K562 (cell line): ENCODE results near the gene GOLGA6L6. TPM values are rescaled to one million over a fixed set of nuclear protein-coding genes. Genes with fewer than 3 reads are reported as not detected.
A peak's percentile ranks its signal among the peaks of the same experiment; 100 is the strongest.
"Not testable (repeated sequence)": the region's sequence is repeated elsewhere in the genome, so short reads cannot be mapped to it uniquely, and the experiment has no call there.

Experiments used
- ATAC-seq: fragments of 200-7000 bp; cut with Tn5 transposase; 3 replicates; pipeline ENCODE4 v1.9.1; 2020; ENCODE audit warnings: moderate library complexity
- BruUV-seq: library from RNA; stranded (reverse); fragments of 400-500 nt; replicated peaks from 2 replicates; lab custom pipeline; 2021; lab: Mats Ljungman, UMichigan
- CTCF ChIA-PET: fragments of 300-600 bp; formaldehyde crosslinking; extraction: SDS; loops from one replicate; lab custom pipeline; 2021; ENCODE audit warnings: low intra/inter-chr PET ratio; lab: Yijun Ruan, JAX
- POLR2A ChIA-PET: fragments of 300-600, 350-650 bp; sonication (Branson Sonifier 250); formaldehyde crosslinking; extraction: SDS; loops from one replicate; lab custom pipeline; 2021; ENCODE audit warnings: antibody characterized with exemption, inconsistent platforms; lab: Yijun Ruan, JAX
- DNase-seq, 4 experiments: peaks; one replicate each; pipeline versions ENCODE4 v3.0.0 to v3.0.0-alpha.2; 2011 to 2018; ENCODE audit warnings: low spot score in 3 of 4, mixed read lengths in 3 of 4; ENCODE audit errors: extremely low read depth in 1 of 4
- FAIRE-seq: peaks from 2 replicates; lab custom pipeline; 2011; peaks lifted over from hg19 to GRCh38; lab: Jason Lieb, UNC
- H2AFZ ChIP-seq: 2 replicates; pipeline ENCODE4 v1.6.0; 2011; ENCODE audit warnings: low read depth, low read length, control low read depth, inconsistent platforms
- H3K27ac ChIP-seq: fragments of 200-600 bp; 3 replicates; pipeline ENCODE4 v1.8.0; 2011; ENCODE audit warnings: low read depth, mild to moderate bottlenecking, control low read depth, inconsistent platforms, low read length, moderate library complexity, mixed read lengths; ENCODE audit errors: extremely low read depth
- H3K27me3 ChIP-seq, 2 experiments: fragments of 300-600 bp in 1 of 2; 2 replicates in 1 of 2; 3 replicates in 1 of 2; pipeline versions ENCODE4 v1.6.0 to v1.8.0; 2011; ENCODE audit warnings: inconsistent platforms in 2 of 2, low read length in 2 of 2, mild to moderate bottlenecking in 1 of 2, mixed read lengths in 1 of 2, moderate library complexity in 1 of 2; ENCODE audit not compliant: control insufficient read depth in 2 of 2, insufficient read depth in 2 of 2
- H3K36me3 ChIP-seq: fragments of 300-600 bp; 3 replicates; pipeline ENCODE4 v1.8.0; 2011; ENCODE audit warnings: mild to moderate bottlenecking, low read length, inconsistent platforms; ENCODE audit not compliant: control insufficient read depth, insufficient read depth
- H3K4me1 ChIP-seq, 2 experiments: fragments of 200-600 bp in 1 of 2; replicated peaks in 1 of 2; 2 replicates in 1 of 2; 3 replicates in 1 of 2; pipeline versions ENCODE4 v1.5.1 to v1.8.0; 2011; ENCODE audit warnings: inconsistent platforms in 2 of 2, low read length in 2 of 2, mild to moderate bottlenecking in 1 of 2, mixed read lengths in 1 of 2, moderate library complexity in 1 of 2; ENCODE audit not compliant: control insufficient read depth in 2 of 2, insufficient read depth in 2 of 2
- H3K4me2 ChIP-seq: 2 replicates; pipeline ENCODE4 v1.6.1; 2011; ENCODE audit warnings: low read length, control low read depth, inconsistent platforms, mixed read lengths; ENCODE audit not compliant: insufficient read depth
- H3K4me3 ChIP-seq: fragments of 200-600 bp; sonication (generic), shearing (Covaris generic); 2 replicates; pipeline ENCODE4 v1.5.1; 2016; ENCODE audit warnings: control low read depth, inconsistent platforms
- H3K79me2 ChIP-seq: fragments of 200-600 bp; 3 replicates; pipeline ENCODE4 v1.8.0; 2011; ENCODE audit warnings: low read length, inconsistent platforms; ENCODE audit not compliant: control insufficient read depth, insufficient read depth
- H3K9ac ChIP-seq, 2 experiments: 2 replicates each; pipeline versions ENCODE4 v1.6.0 to v1.6.1; 2011; ENCODE audit warnings: low read depth in 2 of 2, low read length in 2 of 2, control low read depth in 1 of 2, inconsistent platforms in 1 of 2, mild to moderate bottlenecking in 1 of 2, mixed read lengths in 1 of 2; ENCODE audit not compliant: insufficient read depth in 1 of 2
- H3K9me1 ChIP-seq: one replicate; pipeline ENCODE4 v1.6.0; 2011; ENCODE audit warnings: inconsistent platforms, mild to moderate bottlenecking, low read length, moderate library complexity; ENCODE audit not compliant: control insufficient read depth, insufficient read depth
- H3K9me3 ChIP-seq: replicated peaks from 2 replicates; pipeline ENCODE4 v1.5.1; 2011; ENCODE audit warnings: low read depth, low read length, inconsistent platforms; ENCODE audit not compliant: control insufficient read depth, insufficient read depth
- H4K20me1 ChIP-seq: replicated peaks from 2 replicates; pipeline ENCODE4 v1.6.1; 2011; ENCODE audit warnings: low read length, inconsistent platforms, mixed read lengths; ENCODE audit not compliant: control insufficient read depth, insufficient read depth
- WGBS: fragments of 100-300 bp; shearing (Covaris generic); methylation state at CpG from one replicate; pipeline ENCODE4 v1.1.6; 2016; ENCODE audit warnings: low coverage, mixed read lengths; ENCODE audit not compliant: insufficient coverage; ENCODE audit errors: missing lambda C conversion rate; 5-methylcytosine and 5-hydroxymethylcytosine counted together
- in situ Hi-C: fragments of 300-500 bp; cut with MboI; formaldehyde crosslinking; loops from 4 replicates; pipeline ENCODE4 v1.15.0; 2018; ENCODE audit warnings: inconsistent platforms, mixed read lengths
- intact Hi-C: fragments of 100-400 bp; cut with micrococcal nuclease; formaldehyde crosslinking; loops from 2 replicates; pipeline ENCODE4 v1.14.2; 2022
- polyA plus RNA-seq, 8 experiments: library from polyadenylated mRNA; depleted of rRNA in 4 of 8; stranded (reverse) in 5 of 8; unstranded in 3 of 8; fragments of >200 nt; fragmentation: Nextera tagmentation in 2 of 8; fragmentation: Illumina TruSeq in 1 of 8; extraction: Ambion mirVana in 2 of 8; extraction: Trizol in 1 of 8; gene quantifications; 2 replicates each; pipeline versions ENCODE4 v1.2.1 to v1.2.3, GENCODE V29; 2011 to 2014; ENCODE audit warnings: inconsistent platforms in 1 of 8, missing spikeins in 1 of 8
- small RNA-seq: library from RNA; depleted of rRNA; stranded (forward); fragments of <200 nt; gene quantifications from one replicate; pipeline ENCODE3, GENCODE V24; 2014
- total RNA-seq, 7 experiments: library from RNA; depleted of rRNA in 6 of 7; stranded (reverse); fragments of >200 nt in 6 of 7; fragmentation: Illumina TruSeq in 2 of 7; extraction: Trizol in 2 of 7; gene quantifications; 2 replicates each; pipeline versions ENCODE4 v1.2.1 to v1.2.3, GENCODE V29; 2011 to 2021; ENCODE audit warnings: low replicate concordance in 1 of 7

The GOLGA6L6 gene
- total and polyA plus RNA-seq, 9 of the 15 experiments (the other 6 are each of a cell fraction or from before 2014, with no cell fraction given): not detected

DNA sequence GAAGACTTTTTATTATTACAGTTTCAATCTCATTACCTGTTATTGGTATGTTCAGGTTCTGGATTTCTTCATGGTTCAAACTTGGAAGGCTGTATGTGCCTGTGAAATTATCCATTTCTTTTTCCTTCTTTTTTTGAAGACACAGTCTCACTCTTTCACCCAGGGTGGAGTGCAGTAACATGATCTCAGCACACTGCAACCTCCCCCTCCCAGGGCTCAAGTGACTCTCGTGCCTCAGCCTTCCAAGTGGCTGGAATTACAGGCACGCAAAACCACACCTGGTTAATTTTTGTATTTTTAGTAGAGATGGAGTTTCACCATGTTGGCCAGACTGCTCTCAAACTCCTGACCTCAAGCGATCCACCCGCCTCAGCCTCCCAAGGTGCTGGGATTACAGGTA is 52.3 kb downstream of the GOLGA6L6 start:
- CTCF ChIA-PET, BruUV-seq: not testable (repeated sequence)

More for the DNA sequence above, 52.3 kb downstream of the GOLGA6L6 start:
- H3K9ac ChIP-seq, H3K9me3 ChIP-seq, H3K4me3 ChIP-seq, FAIRE-seq, H3K27me3 ChIP-seq, intact Hi-C loops, H3K36me3 ChIP-seq, H2AFZ ChIP-seq, H3K4me1 ChIP-seq, DNase-seq, H4K20me1 ChIP-seq, H3K27ac ChIP-seq, H3K9me1 ChIP-seq, H3K4me2 ChIP-seq, H3K79me2 ChIP-seq, in situ Hi-C loops, POLR2A ChIA-PET: not testable (repeated sequence)
- WGBS: 38% methylated on average over 3 of the region's 4 CpGs
- ATAC-seq: peak; percentile 56

Small RNAs within 50 kb of the gene (small RNA-seq; reads per million reads assigned to genes)
- gene RN7SL759P: not detected
